Measurements from ENCODE around the gene MOSMO. TPM values are rescaled to one million over a fixed set of nuclear protein-coding genes. Genes with fewer than 3 reads are reported as not detected.

The MOSMO gene
- total and polyA plus RNA-seq, 9 of the 15 experiments (the other 6 are each of a cell fraction or from before 2014, with no cell fraction given): 1.9 to 13.3 (median 7.7) TPM

DNA sequence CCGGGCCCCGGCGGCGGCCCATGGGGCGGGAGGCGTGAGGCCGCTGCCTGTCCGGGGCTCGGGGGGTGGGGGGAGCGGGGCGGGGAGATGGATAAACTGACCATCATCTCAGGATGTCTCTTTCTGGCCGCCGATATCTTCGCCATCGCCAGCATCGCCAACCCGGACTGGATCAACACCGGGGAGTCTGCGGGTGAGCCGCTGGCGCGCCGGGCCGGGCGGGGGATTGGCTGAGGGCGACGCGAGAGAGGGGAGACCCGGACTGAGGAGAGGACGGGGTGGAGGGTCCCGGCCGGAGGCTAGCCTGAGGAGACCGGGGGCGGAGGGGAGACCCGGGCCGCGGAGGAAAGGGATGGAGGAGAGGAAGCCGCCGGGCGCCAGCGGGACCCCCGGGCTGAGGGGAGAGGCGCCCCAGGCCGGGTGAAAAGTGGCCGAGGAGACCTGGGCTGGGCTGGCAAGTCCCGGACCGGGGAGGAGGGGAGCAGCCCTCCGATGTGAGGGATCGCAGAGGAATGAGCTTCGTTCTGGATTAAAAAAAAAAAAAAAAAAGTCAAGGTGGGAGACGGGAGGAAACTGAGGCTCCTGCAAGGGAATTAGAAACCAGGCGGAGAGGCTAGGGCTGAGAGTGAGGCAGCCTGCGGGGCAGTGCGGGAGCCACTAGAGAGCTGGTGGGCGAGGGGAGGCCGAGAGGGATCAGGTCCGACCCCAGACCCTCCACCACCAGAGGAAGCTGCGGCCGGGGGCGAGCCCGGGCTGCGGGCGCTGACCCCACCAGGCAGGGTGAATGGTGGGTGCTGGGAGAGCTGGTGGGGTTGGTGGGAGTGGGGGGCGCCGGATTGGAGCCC is 526 bp downstream of the MOSMO start (continued):
- TF ChIP-seq, protein P1, sequence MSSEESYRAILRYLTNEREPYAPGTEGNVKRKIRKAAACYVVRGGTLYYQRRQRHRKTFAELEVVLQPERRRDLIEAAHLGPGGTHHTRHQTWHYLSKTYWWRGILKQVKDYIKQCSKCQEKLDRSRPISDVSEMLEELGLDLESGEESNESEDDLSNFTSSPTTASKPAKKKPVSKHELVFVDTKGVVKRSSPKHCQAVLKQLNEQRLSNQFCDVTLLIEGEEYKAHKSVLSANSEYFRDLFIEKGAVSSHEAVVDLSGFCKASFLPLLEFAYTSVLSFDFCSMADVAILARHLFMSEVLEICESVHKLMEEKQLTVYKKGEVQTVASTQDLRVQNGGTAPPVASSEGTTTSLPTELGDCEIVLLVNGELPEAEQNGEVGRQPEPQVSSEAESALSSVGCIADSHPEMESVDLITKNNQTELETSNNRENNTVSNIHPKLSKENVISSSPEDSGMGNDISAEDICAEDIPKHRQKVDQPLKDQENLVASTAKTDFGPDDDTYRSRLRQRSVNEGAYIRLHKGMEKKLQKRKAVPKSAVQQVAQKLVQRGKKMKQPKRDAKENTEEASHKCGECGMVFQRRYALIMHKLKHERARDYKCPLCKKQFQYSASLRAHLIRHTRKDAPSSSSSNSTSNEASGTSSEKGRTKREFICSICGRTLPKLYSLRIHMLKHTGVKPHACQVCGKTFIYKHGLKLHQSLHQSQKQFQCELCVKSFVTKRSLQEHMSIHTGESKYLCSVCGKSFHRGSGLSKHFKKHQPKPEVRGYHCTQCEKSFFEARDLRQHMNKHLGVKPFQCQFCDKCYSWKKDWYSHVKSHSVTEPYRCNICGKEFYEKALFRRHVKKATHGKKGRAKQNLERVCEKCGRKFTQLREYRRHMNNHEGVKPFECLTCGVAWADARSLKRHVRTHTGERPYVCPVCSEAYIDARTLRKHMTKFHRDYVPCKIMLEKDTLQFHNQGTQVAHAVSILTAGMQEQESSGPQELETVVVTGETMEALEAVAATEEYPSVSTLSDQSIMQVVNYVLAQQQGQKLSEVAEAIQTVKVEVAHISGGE (CRISPR knock-in tag; IDR thresholded peaks at IDR 0.05): peak in 1 of 3 experiments; percentile 33; a peak in 2 of 6 replicates
- no peak for TF ChIP-seq ZNF696 (CRISPR knock-in tag; conservative IDR thresholded peaks at IDR 0.05)
- no peak for TF ChIP-seq NR2C2 (CRISPR knock-in tag; IDR thresholded peaks at IDR 0.05)
- TF ChIP-seq NR2C2 (tag; IDR thresholded peaks at IDR 0.05): peak; percentile 98
- no peak for TF ChIP-seq ZNF316 (IDR thresholded peaks at IDR 0.05)
- TF ChIP-seq, protein P2, sequence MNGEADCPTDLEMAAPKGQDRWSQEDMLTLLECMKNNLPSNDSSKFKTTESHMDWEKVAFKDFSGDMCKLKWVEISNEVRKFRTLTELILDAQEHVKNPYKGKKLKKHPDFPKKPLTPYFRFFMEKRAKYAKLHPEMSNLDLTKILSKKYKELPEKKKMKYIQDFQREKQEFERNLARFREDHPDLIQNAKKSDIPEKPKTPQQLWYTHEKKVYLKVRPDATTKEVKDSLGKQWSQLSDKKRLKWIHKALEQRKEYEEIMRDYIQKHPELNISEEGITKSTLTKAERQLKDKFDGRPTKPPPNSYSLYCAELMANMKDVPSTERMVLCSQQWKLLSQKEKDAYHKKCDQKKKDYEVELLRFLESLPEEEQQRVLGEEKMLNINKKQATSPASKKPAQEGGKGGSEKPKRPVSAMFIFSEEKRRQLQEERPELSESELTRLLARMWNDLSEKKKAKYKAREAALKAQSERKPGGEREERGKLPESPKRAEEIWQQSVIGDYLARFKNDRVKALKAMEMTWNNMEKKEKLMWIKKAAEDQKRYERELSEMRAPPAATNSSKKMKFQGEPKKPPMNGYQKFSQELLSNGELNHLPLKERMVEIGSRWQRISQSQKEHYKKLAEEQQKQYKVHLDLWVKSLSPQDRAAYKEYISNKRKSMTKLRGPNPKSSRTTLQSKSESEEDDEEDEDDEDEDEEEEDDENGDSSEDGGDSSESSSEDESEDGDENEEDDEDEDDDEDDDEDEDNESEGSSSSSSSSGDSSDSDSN (IDR thresholded peaks at IDR 0.05; ENCODE audit: borderline replicate concordance in 1 of 2, low read depth in 2 of 2, low read length in 2 of 2): peak in 1 of 2 experiments; percentile 3; a peak in 1 of 4 replicates
- TF ChIP-seq, protein P3, sequence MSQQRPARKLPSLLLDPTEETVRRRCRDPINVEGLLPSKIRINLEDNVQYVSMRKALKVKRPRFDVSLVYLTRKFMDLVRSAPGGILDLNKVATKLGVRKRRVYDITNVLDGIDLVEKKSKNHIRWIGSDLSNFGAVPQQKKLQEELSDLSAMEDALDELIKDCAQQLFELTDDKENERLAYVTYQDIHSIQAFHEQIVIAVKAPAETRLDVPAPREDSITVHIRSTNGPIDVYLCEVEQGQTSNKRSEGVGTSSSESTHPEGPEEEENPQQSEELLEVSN (IDR thresholded peaks at IDR 0.05; ENCODE audit: borderline replicate concordance in 1 of 2, extremely low read depth in 1 of 2, insufficient read depth in 1 of 2, insufficient read length in 1 of 2, low read depth in 1 of 2, low read length in 1 of 2, poor library complexity in 1 of 2, severe bottlenecking in 1 of 2): peak in 1 of 2 experiments; percentile 26
